ENCODE measurements around the gene ZNF574.

ZNF574 gene

DNA sequence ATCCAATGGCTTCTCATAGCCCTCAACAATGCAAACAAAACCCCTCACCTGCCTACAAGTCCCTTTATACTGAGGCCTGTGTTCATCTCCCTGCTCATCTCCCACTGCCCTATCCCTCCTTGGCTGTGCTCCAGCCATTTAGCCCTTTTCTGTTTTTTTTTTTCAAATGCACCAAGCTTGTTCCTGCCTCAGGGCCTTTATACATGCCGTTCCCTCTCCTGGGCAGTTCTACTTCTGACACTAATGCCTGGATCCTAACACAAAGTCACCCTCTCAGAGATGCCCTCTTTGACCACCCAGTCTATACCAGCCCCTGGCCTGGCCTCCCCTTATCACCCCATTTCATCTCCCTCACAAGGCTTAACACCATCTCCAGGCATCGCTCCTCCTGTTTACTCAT is 26.9 kb downstream of the ZNF574 start:
- no peak for DNase-seq (ENCODE audit: low read depth)

- DNase-seq (ENCODE audit: low read depth), result no peak
These were observed 29.4 kb downstream of the ZNF574 start for GRCh38 chr19:42105368-42105767.

- peak; percentile 88 for DNase-seq (ENCODE audit: low read depth)
These were observed 32.8 kb downstream of the ZNF574 start for GRCh38 chr19:42108527-42109389.

- DNase-seq (ENCODE audit: low read depth), result peak; percentile 45
These were observed 33.9 kb downstream of the ZNF574 start for GRCh38 chr19:42109896-42110295.

DNA sequence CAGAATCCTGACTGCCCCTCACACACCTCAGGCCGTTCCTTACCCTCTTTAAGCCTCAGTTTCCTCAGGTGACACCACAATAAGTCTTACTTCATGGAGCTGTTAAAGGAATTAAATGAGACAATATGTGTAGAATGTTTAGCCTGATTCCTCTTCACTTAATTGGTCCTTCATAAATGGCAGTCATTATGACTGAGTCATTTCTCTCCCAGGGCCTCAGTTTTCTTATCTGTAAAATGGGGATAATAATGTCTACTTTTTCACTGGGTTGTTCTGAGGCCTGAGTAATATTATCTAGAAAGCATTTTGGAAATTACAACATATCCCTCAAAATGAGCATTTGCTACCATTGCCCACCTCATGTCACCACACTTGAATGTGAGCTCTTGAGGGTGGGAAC is 34.7 kb downstream of the ZNF574 start:
- DNase-seq (ENCODE audit: low read depth), result no peak

- DNase-seq (ENCODE audit: low read depth), result no peak
These were observed 35.4 kb downstream of the ZNF574 start for GRCh38 chr19:42111384-42111783.

GRCh38 chr19:42111811-42112210 is 35.8 kb downstream of the ZNF574 start:
- no peak for DNase-seq (ENCODE audit: low read depth)

- DNase-seq (ENCODE audit: low read depth), result peak; percentile 97
These were observed 37.8 kb downstream of the ZNF574 start for GRCh38 chr19:42113641-42114348.

DNA sequence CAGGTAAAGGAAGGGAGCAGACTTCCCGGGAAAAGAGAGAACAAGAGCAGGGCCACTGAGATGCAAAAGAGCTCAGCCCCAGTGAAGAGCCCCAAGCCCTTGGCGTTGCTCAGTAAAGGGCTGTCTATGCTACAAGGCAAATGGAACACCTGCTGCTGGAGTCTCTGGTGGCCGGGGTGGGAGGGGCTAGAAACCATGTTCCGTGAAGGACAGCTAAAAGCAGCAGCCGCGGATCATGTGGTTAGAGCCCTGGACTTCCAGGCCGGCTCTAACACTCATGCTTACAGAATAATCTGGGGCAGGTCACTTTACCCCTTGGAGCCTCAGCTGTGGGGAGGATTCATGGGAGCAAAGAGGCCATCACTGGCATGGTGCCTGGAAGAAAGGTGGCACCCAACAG is 38.4 kb downstream of the ZNF574 start:
- no peak for DNase-seq (ENCODE audit: low read depth)

GRCh38 chr19:42115219-42115618 is 39.3 kb downstream of the ZNF574 start:
- DNase-seq (ENCODE audit: low read depth), result peak; percentile 67

DNA sequence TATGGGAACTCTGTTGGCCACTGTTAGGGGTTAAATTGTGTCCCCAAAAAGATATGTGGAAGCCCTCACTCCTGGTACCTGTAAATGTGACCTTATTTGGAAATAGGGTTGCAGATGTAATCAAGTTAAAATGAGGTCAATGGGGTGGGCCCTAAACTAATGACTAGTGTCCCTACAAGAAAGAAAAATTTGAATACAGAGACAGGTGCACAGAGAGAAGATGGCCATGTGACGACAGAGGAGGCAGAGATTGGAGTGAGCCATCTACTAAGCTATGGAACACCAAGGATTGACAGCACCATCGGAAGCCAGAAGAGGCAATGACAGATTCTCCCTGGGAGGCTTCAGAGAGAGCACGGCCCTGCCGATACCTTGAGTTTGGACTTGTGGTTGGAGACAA is 39.7 kb downstream of the ZNF574 start:
- DNase-seq (ENCODE audit: low read depth), result no peak

DNA sequence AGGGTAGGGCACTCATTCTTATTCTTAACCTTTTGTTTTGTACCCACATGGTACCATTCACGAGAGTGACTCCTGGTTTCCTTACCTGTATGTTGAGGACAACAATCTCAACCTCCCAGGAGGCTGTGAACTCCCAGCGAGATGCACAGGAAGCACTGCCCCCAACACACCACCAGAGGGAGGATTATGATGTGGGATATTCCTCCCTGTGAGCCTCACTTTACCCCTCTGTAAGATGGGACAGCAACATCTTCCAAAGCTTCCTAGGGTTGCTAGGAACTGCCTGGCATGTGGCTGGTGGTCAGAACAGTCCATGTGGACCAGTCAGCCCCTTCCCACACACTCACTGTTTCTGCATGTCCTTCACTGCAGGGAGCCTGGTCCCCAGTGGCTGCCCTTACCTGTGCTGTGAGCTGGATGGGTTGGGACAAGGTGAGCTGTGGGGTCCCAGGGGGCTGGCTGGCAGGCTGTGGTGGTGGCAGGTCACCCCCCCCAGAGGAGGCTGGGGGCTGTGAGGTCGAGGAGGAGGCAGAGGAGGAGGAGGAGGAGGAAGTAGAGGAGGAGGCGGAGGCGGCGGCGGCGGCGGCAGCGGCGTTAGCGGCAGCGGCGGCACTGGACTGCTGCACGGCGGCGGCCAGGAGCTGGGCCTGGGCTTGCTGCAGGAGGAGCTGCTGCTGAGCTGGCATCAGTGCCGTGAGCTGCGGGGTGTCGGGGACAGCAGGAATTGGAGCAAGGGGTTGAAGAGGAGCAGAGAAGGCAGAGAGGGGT is 40.5 kb downstream of the ZNF574 start:
- no peak for DNase-seq (ENCODE audit: low read depth)

- no peak for DNase-seq (ENCODE audit: low read depth)
These were observed 41.1 kb downstream of the ZNF574 start for GRCh38 chr19:42117076-42117475.

DNA sequence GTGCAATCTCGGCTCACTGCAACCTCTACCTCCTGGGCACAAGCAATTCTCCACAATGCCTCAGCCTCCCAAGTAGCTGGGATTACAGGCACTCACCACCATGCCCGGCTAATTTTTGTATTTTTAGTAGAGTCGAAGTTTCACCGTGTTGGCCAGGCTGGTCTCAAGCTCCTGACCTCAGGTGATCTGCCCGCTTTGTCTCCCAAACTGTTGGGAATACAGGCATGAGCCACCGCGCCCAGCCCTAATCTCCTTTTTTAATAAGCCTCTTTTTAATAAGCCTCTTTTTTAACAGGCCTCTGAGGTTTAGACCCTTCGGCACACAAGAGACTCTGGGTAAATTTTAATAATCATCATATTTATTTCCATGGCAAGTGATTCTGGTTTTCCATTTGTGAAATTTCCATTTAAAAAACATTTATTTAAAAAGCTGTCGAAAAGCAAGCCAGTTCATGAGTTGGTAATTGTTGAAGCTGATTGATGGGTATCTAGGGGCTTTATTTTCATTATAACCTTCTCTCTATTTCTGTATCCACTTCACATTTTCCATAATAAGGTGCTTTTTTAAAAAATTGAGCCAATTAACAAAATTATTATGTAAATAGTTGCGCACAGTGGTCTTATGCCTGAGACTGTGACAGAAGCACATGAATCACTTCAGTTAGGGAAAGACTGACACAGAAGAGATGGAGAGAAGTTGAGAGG is 44.5 kb downstream of the ZNF574 start:
- no peak for DNase-seq (ENCODE audit: low read depth)

DNA sequence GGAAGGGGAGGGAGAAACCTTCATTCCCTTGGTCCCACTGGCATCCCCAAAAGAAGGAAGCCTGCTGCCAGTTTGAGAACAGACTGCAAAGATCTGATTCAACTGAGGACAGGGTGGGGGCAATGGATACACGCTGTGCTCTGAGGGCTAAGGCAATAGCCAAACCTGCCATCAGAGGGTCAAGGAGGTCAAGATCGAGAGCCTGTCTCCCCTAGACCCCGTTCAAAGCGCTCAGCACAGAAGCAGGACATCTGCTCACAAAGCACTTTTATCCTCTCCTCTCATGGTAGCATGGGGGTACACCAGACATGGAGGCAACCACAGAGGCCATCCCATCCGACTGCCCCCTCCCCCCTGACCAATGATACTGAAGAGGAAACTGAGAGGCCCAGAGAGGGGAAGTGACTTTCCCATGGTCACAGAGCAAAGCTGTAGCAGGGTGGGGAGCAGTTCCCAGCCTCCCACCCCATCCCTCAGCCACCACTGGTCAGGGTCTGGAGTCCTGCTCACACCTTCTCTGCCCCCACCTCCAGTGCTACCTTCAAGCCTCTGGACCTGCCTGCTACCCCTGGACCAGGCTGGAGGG is 45.2 kb downstream of the ZNF574 start:
- DNase-seq (ENCODE audit: low read depth), result no peak

GRCh38 chr19:42121656-42122069 is 45.7 kb downstream of the ZNF574 start:
- peak; percentile 81 for DNase-seq (ENCODE audit: low read depth)

DNA sequence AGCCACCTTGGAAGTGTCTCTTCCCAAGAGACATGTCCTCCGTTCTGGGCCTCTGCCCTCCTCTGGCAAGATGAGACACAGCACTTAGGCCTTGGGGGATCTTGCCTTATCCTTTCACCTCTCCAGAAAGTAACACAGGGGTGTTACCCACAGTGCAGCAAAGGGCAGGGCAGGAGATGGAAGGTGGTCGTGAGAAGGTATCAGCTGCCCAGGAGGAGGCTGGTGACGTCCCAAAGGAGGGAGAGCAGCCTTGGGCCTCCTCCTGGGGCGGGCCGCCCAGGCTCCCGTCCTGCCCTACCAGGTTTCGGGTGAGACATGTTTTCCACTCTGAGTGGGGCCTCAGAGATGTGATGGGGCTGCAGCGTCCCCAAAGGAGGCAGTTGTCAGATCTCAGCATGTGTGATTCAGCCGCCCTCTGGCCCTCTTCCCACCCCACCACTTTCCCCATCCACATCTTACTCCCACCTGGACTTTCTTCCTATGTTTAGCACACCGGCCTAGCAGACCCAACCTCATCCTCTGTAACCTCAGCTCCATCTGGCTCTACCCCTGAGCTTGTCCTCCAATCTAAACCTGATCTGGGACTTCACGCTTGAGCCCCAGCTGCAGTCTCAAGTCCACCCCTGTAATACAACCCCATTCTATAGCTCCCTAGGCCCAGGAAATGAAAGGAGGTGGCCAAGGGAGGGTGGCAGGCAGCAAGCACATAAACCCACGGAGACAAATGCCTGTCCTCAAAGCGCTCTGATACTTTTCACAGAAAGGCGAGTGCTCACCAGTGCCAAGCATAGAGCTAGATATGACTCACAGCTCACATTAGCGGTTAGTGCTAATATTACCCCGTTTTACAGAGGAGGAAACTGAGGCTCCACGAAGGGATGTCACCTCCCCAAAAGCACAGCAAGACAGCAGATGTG is 47.0 kb downstream of the ZNF574 start:
- DNase-seq (ENCODE audit: low read depth), result no peak

- no peak for DNase-seq (ENCODE audit: low read depth)
These were observed 47.8 kb downstream of the ZNF574 start for GRCh38 chr19:42123765-42124164.

DNA sequence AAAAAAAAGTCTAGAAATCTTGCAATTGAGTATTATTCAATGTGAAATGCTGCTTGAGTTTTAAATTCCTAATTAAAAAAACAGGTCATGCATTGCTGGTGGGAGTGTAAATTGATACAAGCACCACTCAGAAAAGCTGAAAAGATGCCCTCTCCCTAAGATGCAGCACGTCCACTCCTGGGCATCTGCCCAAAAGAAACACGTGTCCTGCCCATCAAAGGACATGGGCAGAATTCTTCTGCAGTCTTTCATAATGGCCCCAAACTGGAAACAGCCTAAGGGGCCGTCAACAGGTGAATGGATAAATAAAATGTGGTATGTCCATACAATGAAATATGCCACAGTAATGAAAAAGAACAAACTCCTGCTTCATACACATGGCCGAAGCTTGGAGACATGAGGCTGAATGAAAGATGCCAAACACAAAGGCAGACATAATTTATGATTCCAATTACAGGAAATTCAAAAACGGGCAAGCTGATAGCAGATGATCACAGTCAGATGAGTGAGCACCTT is 48.5 kb downstream of the ZNF574 start:
- DNase-seq (ENCODE audit: low read depth), result no peak

GRCh38 chr19:42125536-42125935 is 49.6 kb downstream of the ZNF574 start:
- DNase-seq (ENCODE audit: low read depth), result no peak

Data from iris pigment epithelial cell (primary cell).